H1 (cell line): ENCODE measurements around the gene ZXDC. TPM values are rescaled to one million over a fixed set of nuclear protein-coding genes. Genes with fewer than 3 reads are reported as not detected.

Experiments
- POU5F1 ChIP-seq: IDR thresholded peaks from 2 replicates; pipeline ENCODE4 v1.6.1; 2011; ENCODE audit warnings: low read depth, mild to moderate bottlenecking, low read length, moderate library complexity
- polyA plus RNA-seq, 7 experiments: library from polyadenylated mRNA; depleted of rRNA in 3 of 7; stranded (reverse) in 5 of 7; unstranded in 2 of 7; fragments of >200 nt in 5 of 7; fragments of 200-250 nt in 2 of 7; gene quantifications; 1 replicate in 5 of 7; 2 replicates in 1 of 7; 4 replicates in 1 of 7; pipeline versions ENCODE4 v1.2.1 to v1.2.3, GENCODE V29; 2011 to 2013; ENCODE audit warnings: missing spikeins in 2 of 7, mixed read lengths in 2 of 7
- total RNA-seq: library from RNA; stranded (reverse); fragmentation: NEBNext Ultra II Directional; extraction: Animal tissue kit (Norgen Biotek cat#: 25700); gene quantifications from 2 replicates; pipeline ENCODE4 v1.2.1, GENCODE V29; 2021

Gene ZXDC
- total and polyA plus RNA-seq, 2 of the 8 experiments (the other 6 are each of a cell fraction or from before 2014, with no cell fraction given), result 12.7 to 24.3 TPM

DNA sequence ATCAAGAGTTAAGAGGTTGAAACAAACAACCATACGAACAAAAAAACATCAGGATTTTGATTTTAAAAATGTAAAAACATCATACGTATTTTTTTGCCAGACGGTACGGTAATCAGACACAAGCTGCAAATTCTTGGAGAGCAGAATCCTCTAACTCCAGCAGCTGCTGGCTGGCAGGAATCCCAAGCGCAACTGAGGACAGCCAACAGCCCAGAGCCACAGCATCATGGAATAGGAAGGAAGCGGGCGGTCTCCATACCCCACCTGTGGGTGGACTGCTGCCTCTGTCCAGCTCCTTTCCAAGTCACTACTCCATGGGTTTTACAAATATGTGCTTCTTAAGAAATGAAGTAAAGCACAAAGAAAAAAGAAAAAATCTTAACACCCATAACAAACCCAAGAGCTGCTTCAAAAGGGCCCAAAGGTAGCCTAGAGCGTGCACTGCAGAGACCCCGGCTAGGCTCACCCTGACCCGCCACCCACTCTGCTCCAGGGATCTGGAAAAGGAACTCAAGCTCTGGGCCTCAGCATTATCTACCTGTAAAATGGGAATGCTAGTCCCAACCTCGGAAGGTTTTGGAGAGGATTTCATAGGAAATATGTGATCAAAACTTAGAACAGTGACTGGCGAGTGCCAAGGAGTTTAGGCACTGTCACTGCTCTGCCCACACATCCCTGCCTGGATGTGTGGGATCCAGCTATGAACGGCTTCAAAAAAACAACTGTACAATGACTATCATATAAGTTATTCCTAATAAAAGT, 33.4 kb downstream of the ZXDC start (continued):
- no peak for TF ChIP-seq POU5F1
- TF ChIP-seq, all 59 proteins: peak for 0
